ENCODE results near the gene GNB2. TPM values are rescaled to one million over a fixed set of nuclear protein-coding genes. Genes with fewer than 3 reads are reported as not detected.
A peak's percentile ranks its signal among the peaks of the same experiment; 100 is the strongest.

GNB2 gene
- total and polyA plus RNA-seq, 10 donors: 104 to 342 (median 242) TPM

DNA sequence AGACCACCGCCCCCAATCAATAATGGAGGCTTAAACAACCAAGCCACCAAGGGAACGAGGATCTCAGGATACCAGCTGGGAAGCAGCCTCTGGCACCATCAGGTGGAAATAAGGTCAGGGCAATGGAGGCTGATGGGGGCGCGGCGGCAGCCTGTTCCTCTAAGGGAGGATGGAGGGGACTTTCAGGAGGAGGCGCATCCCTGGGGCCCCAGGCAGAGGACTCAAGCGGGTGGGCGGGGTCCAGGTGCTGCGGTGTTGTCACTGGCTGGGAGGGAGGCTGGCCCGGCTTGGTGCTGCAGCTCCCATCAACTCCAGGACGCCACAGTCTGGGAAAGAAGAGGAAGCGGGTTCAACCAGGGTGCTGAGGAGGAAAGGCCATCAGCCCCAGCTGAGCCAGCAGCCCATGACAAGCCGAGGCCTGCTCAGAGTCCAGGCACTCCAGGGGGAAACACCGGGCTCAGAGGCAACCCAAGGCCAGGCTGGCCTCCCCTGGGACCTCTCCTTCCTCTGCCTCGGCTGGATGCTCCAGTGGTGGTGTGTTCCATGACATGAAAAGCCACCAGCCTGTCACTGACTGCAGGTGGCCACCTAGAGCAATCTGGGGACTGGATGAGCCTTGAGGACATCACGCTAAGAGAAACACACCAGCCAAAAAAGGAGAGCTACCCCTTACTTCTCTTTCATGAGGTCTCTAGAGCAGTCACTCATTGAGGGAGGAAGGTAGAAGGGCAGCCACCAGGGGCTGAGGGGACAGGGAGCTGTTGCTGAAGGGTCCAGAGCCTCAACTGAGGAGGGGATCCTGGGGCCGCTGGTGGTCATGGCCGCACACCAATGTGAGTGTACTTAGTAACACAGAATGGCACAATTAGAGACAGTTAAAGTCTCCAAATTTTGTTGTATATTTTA is 15.9 kb downstream of the GNB2 start:
- Histone ChIP-seq H3K27ac (peak overlapping the region in 2 of 8 donors; percentile 21 to 42), H3K27me3 (replicated peaks in 1 of 7) (no peaks in the 10 kb centered on the region), H3K4me1 (peaks cover 36 to 59% (median 50%) of the 10 kb centered on the region in 6 donors), H3K36me3 (peaks cover 0 to 58% (median 46%) of the 10 kb centered on the region in 6 donors), H3K9me3 (no peaks in the 10 kb centered on the region), H3K4me3 (no peak overlapping the region)
- WGBS, 5 donors: 75 to 90% (median 81%) methylated on average over 17 to 18 of the region's 18 CpGs
- intact Hi-C loops (cut with DNase I; ENCODE audit: low total_unique reads): no loop called here
- TF ChIP-seq POLR2A (IDR thresholded peaks at IDR 0.05) (no peak), POLR2AphosphoS5 (IDR thresholded peaks at IDR 0.05) (peak in 1 of 3 donors; percentile 41)
- no peak for DNase-seq

GRCh38 chr7:100691676-100692577 is 18.4 kb downstream of the GNB2 start:
- peaks cover 39 to 71% (median 62%) of the 10 kb centered on the region in 6 donors for H3K4me1 ChIP-seq
- DNase-seq: peak; percentile 94
- H3K4me3 ChIP-seq: peak overlapping the region in 5 of 8 donors; percentile 4 to 97 (median 88)
- H3K27ac ChIP-seq: peak overlapping the region in 3 of 8 donors; percentile 7 to 32 (median 23)
- H3K9me3 ChIP-seq: no peaks in the 10 kb centered on the region
- no peaks in the 10 kb centered on the region for H3K27me3 ChIP-seq (replicated peaks in 1 of 7)
- intact Hi-C loops (cut with DNase I; ENCODE audit: low total_unique reads): no loop called here
- 29 to 40% (median 34%) methylated on average over 25 to 28 of the region's 28 CpGs for WGBS, 5 donors
- H3K36me3 ChIP-seq: peaks cover 0 to 33% (median 22%) of the 10 kb centered on the region in 6 donors
- TF ChIP-seq POLR2AphosphoS5 (IDR thresholded peaks at IDR 0.05): peak; percentile 52 to 74 (median 59)
- TF ChIP-seq POLR2A (IDR thresholded peaks at IDR 0.05): no peak
- TF ChIP-seq CTCF (IDR thresholded peaks at IDR 0.05 in 8 of 11, conservative IDR thresholded peaks at IDR 0.05 in 3 of 11): peak; percentile 84 to 99 (median 96)

DNA sequence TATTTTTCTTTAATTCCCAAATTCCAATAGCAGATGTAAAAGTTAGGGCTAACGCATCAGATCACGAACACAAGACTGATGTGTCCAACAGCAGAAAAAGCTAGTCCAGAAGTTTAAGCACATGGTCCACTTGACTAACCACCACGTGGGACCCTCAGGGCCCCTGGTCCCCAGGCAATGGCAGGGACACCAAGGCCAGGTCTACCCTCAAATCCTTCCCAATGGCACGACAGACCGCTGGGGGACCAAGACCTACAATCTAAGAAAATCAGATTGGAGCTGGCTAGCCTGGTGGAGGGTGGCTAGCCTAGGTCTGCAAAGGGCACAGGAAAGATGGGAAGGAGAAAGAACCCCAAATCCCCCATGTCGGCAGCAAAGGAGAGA is 19.0 kb downstream of the GNB2 start:
- H3K27ac ChIP-seq: peak overlapping the region in 3 of 8 donors; percentile 79 to 87 (median 86)
- H3K4me3 ChIP-seq: peak overlapping the region; percentile 70 to 97 (median 86)
- TF ChIP-seq POLR2AphosphoS5 (IDR thresholded peaks at IDR 0.05) (no peak), POLR2A (IDR thresholded peaks at IDR 0.05) (no peak), CTCF (IDR thresholded peaks at IDR 0.05 in 8 of 11, conservative IDR thresholded peaks at IDR 0.05 in 3 of 11) (no peak)
- intact Hi-C loops (cut with DNase I; ENCODE audit: low total_unique reads): no loop called here
- WGBS, 5 donors: 56 to 70% (median 66%) methylated on average over 6 of the region's 6 CpGs
- no peaks in the 10 kb centered on the region for H3K9me3 ChIP-seq
- H3K36me3 ChIP-seq: peaks cover 0 to 27% (median 15%) of the 10 kb centered on the region in 6 donors
- no peak for DNase-seq
- peaks cover 39 to 71% (median 62%) of the 10 kb centered on the region in 6 donors for H3K4me1 ChIP-seq
- H3K27me3 ChIP-seq (replicated peaks in 1 of 7): no peaks in the 10 kb centered on the region

DNA sequence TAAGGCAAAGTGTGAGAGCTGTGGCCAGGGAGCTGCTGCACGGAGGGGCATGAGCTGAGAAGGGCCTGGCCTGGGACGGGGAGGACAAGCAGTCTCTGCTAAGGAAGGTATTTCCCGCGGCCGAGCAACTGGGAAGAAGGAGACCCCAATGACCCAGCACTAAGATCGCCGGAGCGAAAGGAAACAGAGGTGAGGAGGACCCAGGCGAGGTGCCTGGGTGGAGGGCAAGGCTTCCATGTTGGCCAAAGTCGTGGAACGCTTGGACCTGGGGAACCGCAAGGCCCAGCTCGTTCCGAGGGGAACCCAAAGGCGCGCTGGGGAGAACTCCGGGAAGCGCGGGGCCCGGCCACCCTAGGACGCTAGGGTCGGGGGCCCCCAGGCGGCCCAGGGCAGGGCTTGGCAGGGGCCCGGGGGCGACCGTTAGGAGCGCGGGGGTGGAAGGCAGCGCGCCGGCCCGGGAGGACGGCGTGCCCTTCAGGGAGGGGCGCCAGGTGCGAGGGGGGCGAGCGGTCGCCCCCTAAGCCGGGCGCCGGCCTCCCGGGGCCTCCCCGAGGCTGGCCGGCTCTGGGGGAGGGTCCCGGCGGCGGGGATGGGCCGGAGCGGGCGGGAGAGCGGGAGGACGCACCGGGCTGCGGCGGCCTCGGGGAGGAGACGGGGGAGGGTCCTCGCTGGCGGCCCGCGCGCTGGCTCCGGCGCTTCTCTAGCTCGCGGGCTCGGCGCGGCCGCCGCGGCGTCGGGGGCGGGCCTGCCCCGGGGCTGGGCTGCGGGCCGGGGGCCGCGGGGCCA is 20.0 kb downstream of the GNB2 start:
- intact Hi-C loops (cut with DNase I; ENCODE audit: low total_unique reads): no loop called here

More for the DNA sequence above, 20.0 kb downstream of the GNB2 start:
- peak; percentile 88 for DNase-seq
- H3K36me3 ChIP-seq: peaks cover 0 to 17% (median 6%) of the 10 kb centered on the region in 6 donors
- H3K27ac ChIP-seq: peak overlapping the region in 6 of 8 donors; percentile 74 to 87 (median 82)
- no peaks in the 10 kb centered on the region for H3K27me3 ChIP-seq (replicated peaks in 1 of 7)
- H3K4me1 ChIP-seq: peaks cover 39 to 67% (median 59%) of the 10 kb centered on the region in 6 donors
- TF ChIP-seq POLR2AphosphoS5 (IDR thresholded peaks at IDR 0.05): peak in 1 of 3 donors; percentile 14
- TF ChIP-seq POLR2A (IDR thresholded peaks at IDR 0.05): no peak
- WGBS, 5 donors: 0 to 1% (median 1%) methylated on average over 25 to 81 of the region's 81 CpGs
- peak overlapping the region; percentile 70 to 97 (median 86) for H3K4me3 ChIP-seq
- H3K9me3 ChIP-seq: no peaks in the 10 kb centered on the region

Measured in spleen (tissue), 11 donors.